Medulla oblongata (tissue), 1 donor: ENCODE measurements around the gene MOV10L1.

Source experiments
- DNase-seq: peaks from one replicate; pipeline ENCODE4 v3.0.0-alpha.2; 2015; ENCODE audit errors: extremely low spot score

Gene MOV10L1

DNA sequence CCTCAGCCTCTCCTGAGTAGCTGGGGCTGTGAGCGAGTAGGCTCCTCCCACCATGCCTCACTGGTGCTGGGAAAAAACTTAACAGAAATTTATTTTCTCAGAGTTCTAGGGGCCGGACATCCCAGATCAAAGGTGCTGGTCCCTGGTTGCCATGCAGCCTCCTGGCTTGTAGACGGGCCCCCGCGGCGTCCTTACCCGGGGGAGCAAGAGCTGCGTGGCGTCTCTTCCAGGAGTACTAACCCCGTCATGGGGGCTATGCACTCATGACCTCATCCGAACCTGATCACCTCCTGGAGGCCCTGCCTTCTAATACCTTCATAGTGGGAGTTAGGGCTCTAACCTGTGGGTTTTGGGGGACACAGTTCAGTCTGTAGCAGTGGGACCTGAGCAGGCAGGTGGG lies 98.5 kb downstream of the MOV10L1 start:
- no peak for DNase-seq

DNA sequence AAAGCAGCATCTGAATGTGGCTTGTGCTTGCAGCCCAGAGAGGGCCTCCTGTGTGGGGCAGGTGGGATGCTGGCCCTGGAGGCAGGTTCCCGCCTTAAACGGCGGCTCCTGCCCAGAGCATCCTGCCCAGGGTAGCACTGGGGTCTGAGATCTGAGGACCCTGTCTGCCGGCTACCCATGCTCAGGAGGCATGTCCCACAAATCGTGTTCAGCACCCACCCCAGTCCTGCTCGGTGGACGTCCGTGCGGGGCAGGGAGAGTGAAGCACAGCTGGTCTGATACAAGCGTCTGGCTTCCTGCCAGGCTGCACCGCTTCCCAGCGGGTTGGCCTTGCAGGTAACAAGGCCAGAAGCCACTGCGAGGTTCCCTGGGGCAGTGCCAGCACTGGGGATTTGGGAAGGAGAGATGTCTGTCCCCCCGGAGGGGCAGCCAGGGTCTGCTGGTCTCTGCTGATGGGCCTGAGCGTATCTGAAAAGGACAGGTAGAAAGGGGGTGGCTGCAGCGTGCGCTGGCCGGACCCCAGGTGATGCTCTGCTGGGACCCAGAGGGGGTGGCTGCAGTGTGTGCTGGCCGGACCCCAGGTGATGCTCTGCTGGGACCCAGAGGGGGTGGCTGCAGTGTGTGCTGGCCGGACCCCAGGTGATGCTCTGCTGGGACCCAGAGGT lies 99.5 kb downstream of the MOV10L1 start:
- no peak for DNase-seq

DNA sequence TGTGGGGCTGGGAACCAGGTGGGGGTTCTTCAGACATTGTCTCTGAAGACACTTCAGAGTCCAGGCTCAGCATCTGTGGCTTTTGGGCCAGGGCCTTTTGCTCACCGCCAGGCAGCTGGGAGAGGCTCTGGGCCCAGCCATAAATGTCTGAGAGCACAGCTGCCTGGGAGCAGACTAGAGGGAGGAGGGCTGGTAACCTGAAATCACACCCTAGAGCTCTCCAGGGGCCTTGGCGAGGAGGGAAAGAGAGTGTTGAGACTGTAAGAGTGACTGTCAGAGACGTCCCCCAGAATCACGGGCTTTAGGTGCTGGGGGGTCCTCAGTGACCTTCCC lies 100.0 kb downstream of the MOV10L1 start:
- DNase-seq: no peak

DNA sequence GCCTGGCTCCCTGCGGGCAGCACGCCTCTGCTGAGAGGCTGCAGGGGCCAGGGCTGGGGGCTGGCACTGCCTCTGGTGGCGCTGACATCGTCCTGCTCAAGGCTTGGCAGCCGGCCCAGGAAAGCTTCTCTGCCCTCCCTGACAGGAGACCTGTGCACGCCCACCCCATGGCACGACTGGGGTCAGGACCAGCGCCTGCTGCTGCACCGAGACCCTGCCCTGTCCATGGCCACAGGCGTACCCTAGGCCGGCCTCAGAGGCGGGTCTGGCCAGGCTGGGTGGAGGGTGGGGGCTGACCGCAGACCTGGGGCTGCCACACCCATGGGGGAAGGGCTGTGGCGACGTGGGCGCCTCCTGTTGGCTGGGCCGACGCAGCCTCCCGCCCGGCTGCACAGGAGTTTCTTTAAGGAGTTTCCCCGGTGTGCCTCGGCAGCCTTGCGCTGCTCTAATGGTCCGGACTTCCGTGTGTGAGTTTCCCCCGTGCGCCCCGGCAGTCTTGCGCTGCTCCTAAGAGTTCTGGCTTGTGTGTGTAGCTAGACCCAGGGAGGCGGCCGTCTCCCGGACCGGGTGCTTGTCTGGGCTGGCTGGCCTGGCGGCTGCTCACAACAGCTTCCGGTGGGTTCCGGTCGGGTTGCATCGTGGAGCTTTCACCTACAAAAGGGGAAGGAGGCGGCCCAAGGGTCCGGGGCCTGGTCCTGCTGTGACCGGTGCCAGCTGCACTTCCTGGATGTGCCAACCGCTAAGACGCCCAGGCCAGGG lies 100.6 kb downstream of the MOV10L1 start:
- peak; percentile 59 for DNase-seq

DNA sequence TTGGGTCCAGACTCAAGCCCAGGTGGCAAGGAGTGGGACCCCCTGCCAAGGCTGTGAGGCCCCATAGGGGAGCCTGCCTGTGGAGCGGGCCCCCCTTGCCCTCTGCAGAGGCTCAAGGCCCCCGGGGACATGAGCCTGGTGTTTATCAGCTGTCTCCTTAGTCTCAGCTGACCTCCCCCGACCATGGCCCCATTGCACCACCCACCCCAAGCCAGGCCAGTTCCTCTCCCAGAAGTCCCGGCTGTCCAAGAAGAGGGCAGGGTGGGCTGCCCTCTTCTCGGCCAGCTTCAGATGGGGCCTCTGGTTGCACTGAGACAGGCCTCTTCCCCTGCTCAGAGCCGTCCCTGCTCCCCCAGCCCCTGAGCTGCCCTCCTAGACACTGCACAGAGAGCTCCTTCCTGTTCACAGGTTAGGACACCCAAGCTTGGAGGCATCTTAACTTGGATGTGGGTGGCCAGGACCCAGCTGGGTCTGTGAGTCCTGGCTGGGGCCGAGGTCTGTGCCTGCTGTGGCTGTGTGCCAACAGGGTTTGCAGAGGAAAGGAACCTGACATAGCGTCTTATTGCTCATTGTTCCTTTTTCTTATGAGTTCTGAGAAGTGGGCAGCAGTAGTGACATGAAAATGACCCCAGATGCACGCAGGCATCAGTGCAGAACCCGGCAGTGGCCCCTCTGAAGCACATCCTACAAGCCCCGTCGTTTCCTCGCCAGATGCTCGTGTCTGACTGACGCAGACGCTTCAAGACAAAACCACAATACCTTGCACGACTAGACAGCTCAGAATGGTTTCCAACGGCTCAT lies 101.3 kb downstream of the MOV10L1 start:
- DNase-seq: peak; percentile 60

DNA sequence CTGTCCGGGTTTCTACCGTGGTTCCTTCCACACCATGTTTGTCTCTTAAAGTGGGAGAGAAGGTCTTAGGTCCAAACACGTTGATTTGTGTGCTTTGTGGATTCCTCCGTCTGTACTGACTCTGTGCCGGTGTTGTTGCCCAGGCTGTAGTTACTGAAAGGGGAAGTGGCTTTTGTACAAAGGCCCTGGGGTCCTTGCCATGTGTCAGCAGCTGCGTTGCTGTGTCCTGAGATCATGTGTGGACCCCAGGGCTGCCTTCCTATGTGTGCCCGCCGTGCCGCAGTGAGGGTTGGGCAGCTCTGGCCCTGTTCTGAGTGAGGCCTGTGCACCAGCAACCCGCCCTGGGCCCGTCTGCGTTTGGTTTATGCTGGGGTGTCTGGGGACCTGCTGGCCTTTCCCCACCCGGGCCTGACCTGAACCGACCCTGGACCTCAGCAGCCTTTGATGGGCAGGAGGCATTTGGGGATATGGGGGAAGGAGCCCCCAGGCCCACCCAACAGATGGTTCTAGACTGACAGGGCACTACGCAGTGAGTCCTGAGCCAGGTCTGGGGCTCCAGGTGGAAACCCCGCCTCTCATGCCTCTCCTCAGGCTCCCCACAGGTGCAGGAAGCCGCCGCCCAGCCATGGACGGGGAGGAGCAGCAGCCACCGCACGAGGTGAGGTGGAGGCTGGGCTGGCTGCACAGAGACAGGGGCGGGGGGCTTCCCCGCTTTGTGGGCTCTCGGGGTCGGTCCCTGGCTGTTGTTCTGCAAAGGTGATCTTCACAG lies 102.8 kb downstream of the MOV10L1 start:
- no peak for DNase-seq

DNA sequence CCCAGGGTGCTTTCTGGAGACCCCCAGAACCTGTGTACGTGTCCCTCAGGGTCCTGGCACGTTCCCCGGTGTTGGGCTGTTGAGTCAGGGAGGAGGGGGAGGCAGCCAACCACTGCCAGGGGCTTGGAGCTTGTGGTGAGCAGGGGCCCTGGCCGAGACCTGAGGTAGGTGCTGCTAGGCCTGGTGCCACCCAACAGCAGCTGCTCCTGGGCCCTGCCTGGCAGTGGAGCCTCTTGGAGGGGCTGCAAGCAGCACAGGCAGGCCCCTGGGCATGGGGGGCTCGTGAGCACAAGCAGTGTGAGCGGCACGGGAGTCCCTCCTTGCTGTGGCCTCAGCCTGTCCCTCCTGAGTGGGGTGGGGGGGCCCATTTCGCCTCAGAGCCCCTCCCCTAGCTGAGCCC lies 103.8 kb downstream of the MOV10L1 start:
- no peak for DNase-seq

DNA sequence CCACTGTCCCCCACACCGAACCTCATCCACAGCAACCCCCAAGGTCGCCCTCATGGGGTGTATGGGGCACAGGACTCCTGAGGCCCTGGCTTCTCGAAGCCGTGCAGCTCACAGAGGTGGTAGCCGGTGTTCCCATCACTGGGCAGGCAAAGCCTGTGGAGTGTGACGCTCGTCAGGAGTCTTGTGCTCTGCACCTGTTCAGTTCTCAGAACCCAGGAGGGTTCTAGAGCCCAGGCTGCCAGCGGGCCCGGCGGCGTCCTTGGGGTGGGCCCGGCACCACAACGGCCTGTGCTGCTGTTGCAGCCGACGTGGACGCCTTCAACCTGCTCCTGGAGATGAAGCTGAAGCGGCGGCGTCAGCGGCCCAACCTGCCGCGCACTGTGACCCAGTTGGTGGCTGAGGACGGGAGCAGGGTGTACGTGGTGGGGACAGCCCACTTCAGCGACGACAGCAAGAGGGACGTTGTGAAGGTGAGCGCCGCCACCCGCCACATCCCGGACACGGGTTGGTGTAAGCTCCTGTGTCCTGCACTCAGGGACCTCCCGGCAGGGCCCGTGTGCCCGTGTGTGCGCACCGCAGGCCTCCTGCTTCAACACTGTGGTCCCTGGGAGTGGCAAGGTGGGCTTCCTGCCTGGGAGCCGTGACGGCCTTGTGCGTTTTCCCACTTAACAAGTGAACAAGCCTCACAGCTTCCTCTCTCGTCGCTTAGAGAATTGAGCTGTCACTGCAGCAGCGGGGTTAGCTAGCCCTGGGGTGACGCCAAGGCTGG lies 104.4 kb downstream of the MOV10L1 start:
- no peak for DNase-seq

DNA sequence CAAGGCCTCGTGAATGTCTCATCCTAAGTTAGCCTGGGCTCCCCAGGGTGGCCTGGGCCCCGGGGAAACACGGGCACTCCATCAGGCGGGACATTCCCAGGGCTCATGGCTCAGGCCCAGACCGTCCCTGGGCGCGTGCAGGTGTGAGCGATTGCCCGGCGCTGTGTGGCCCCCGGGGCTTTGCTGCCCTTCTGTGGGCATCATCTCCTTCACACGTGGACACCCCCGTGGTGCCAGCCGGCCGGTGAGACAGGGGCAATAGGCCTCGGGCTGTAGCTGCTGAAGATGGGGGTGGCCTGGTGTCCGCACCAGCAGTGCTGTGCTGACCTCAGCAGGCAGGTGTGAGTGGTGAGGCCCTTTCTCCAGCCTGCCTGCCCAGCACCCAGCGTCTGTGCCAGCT lies 106.5 kb downstream of the MOV10L1 start:
- no peak for DNase-seq

DNA sequence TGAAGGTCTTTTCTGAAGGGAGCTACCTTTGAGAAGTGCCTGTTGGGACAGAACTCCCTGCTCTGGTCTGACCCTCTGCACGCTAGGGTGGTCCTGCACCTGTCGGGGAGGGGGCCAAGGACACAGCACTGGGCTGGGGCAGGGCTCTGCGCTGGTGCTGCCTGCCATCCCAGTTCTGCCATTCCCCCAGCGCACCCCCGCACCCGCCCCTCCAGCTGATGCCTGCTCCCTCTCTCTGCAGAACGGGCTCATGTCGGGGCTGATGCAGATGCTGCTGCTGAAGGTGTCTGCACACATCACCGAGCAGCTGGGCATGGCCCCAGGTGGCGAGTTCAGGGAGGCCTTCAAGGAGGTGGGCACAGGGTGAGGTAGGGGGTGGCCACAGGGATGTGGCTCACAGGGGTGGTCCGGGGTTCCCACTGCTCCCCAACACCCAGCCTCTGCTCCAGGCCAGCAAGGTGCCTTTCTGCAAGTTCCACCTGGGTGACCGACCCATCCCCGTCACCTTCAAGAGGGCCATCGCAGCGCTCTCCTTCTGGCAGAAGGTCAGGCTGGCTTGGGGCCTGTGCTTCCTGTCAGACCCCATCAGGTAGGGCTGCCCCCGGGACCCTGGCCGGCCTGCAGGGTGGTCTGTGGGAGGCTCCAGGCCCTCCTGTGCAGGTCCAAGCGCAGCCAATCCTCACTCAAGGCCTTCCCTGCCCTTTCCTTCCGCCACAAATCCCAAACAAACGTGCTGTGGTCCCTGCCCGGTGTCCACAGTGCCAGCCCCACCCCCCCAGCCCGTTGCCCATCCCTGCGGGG lies 107.4 kb downstream of the MOV10L1 start:
- no peak for DNase-seq

DNA sequence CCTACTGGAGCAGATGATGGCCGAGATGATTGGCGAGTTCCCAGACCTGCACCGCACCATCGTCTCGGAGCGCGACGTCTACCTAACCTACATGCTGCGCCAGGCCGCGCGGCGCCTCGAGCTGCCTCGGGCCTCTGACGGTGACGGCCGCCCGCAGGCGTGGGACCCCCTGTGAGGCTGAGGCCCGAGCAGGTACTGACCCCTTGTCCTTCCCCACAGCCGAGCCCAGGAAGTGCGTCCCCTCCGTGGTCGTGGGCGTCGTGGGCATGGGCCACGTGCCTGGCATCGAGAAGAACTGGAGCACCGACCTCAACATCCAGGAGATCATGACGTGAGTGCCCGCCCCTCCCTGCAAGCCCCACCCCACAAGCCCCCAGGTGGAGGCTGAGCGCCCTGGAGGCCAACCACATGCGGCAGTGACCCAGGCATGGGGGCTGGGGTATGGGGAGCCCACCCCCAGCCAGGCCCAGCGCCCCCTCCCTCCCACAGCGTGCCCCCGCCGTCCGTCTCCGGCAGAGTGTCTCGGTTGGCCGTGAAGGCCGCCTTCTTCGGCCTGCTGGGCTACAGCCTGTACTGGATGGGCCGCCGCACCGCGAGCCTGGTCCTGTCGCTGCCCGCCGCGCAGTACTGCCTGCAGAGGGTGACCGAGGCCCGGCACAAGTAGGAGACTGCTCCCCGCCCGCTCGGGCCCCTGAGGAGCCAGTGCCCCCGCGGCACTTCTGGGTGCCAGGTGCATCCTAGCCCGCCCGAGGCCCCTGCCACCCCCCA lies 108.2 kb downstream of the MOV10L1 start:
- DNase-seq: no peak

DNA sequence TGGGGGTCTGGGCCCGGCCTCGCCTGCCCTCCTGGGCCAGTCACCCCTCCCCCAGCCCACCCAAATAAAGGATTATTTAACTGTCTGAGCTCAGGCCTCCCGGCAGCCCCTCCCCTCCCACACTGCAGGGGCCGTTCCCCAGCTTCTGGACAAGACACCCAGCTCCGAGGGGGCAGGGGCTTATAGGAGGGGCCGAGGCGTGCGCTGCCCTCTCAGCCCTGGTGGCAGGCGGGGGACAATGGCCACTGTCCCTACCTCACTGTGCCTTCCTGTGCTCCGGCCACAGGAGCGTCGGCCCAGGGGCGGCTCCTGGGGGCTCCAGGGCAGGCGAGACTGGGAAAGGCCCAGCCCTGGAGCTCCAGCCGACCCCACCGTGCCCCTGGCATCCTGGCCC lies 108.8 kb downstream of the MOV10L1 start:
- DNase-seq: no peak

DNA sequence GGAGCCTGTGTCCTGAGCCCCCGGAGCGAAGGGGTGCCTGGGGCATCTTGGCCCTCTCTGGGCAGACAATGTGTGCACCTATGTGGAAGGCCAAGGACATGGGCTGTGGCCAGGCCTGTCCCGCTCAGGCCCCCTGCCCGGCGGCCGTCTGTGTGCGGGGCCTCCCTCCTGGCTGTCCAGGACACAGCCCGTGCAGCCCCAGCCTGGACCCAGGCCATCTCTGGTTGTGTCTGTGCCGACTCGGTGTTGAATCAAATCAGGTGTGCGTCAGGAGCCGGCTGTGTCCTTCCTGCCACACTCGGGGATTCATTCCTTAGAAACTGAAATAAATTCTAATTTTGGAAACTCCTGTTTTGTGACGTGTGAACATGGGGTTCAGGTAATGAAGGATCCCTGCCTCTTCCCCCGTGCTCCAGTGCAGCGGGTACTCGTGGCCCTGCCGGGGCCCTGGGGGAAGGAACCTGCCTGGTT lies 109.5 kb downstream of the MOV10L1 start:
- DNase-seq: no peak

DNA sequence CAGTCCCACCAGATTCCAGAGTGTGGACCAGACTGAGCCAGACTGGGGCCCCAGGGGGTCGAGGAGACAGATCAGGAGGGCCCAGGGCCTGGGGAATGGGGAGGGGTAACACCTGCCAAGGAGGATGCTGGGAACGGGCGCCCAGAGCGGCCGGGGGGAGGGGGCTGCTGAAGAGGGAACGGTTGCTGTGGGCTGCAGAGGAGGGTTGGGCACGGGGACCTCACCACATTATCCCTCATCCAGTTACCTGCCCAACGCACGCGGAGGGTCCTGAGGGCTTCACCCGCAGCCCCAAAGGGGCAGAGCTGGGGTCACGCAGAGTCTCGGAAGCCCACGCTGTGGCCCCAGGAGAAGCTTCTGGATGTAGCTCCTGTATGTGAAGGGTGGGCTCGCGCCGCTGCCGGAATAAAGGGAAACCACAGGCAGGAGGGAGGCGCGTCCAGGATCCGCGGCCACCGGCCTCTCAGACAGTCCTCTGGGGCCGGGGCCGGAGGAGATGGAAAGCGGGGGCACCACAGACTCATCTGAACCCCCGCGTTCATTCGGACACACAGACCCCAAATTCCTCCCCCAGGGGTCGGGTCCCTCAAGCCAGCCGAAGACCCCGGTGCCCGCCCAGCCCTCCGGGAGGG lies 110.1 kb downstream of the MOV10L1 start:
- no peak for DNase-seq

DNA sequence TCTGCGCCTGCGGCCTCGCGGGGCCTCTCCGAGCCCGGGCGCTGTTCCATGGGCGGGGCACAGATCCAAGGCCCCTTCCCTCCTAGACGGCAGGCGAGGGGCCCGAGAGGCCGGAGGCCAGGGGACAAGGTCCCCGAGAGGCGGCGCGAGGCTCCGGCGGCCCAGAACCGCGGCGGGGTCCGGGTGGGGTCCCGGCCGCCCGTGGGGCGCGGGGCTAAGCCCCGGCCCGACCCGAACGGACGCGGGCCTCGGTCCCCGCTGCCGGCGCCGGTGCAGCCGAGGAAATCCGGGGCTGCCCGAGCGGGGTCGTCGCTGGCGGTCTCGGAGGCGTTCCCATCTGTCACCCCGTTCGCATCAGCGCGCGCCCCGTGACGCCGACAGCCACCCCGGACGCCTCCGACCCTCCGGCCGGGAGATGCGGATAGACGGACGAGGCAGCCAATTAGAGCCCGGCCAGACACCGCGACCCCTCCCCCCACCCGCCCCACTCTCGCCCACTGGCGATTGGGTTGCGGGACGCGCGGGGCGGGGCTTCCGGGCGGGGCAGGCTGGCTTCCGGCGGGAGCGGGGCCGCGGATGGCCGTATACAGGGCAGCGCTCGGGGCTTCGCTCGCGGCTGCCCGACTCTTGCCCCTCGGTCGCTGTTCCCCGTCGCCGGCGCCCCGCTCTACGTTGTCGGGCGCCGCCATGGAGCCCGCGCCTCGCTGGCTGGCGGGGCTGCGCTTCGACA lies 110.8 kb downstream of the MOV10L1 start, which contains the start of gene SELENOO:
SELENOO (plus strand) TSS at position 551 of the 730 bp plus-strand sequence; CDS start at position 577, 26 bp downstream.
- peak; percentile 91 for DNase-seq

DNA sequence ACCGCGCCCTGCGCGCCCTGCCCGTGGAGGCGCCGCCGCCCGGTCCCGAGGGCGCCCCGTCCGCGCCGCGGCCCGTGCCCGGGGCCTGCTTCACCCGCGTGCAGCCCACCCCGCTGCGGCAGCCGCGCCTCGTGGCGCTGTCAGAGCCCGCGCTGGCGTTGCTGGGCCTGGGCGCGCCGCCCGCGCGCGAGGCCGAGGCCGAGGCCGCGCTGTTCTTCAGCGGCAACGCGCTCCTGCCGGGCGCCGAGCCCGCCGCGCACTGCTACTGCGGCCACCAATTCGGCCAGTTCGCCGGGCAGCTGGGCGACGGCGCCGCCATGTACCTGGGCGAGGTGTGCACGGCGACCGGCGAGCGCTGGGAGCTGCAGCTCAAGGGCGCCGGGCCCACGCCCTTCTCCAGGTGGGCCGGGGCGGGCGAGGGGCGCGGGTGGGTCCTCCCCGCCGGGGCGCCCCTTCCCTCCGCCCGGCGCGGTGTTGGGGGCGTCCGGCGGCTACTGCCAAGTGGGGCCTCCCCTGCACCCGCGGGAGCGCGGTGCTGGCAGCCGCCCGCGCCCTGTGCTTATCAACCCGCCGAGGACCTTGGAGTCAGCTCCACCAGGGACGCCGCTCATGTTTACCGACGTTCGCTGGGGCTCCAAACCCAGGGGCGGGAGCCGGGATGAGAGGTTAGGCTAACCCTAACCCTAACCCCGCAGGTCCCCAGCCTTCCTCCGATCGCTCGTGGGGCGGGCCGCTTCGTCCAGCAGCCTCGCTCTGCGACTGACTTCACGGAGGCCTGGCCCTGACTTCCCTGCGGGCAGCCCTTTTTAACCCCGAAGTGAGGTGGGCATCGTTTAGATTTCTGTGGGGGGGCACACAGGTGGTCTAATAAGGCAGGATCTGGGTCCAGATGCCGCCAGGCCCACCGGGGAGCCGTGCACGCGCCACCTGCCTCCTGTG lies 111.7 kb downstream of the MOV10L1 start:
- no peak for DNase-seq

DNA sequence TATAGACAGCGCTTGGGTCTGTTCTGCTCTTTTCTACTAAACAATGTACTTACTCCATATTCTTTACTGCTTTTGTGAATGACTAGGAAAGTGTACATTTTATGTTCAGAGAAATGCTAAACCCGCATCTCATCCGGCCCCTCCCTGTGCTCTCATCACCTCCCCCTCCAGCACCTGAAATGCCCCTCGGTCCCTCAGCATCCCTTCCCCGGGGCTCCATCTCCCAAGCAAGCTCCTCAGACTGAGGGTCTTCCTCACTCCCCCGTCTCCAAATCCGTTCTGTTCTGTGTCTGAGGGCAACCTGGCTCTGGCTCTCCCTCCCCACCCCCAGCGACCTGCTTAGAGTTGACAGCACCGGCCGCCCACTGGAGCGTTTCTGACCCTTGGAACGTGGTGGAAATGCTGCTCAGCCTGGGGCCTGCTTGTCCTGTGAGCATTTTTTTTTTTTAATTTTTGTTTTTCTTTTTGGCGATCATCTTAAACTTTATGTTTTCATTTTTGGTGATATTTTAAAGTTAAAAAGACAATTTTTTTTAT lies 112.4 kb downstream of the MOV10L1 start:
- DNase-seq: no peak
